Measurements from ENCODE around the gene SPATA12. TPM values are rescaled to one million over a fixed set of nuclear protein-coding genes. Genes with fewer than 3 reads are reported as not detected.

The SPATA12 gene
- total RNA-seq, 1 donor from 2014 or later, result not detected

DNA sequence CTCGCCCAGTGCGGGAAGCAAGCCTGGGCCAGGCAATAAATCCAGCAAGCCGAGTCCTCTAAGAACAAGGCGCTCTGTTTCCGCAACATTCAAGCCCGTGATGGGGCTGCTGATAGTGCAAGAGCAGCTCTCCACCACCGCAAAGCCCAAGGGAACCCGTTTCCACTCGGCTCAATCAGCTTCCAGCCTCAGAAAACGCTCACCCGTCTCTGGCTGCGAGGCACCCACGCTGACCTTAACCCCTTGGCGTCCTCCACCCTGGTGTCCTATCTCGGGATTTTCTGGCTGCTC lies 17.8 kb downstream of the SPATA12 start:
- peak overlapping the region; percentile 99 for H3K4me2 ChIP-seq (ENCODE audit: low read length)
- peak; percentile 41 for DNase-seq (ENCODE audit: low read depth)
- H4K20me1 ChIP-seq (ENCODE audit: insufficient read depth, low read length), result peaks cover 18% of the 10 kb centered on the region
- no peaks in the 10 kb centered on the region for H3K79me2 ChIP-seq (ENCODE audit: insufficient read depth, low read length)
- H2AFZ ChIP-seq (ENCODE audit: low read depth, low read length), result peak overlapping the region; percentile 97
- Mint-ChIP-seq H3K27me3 (ENCODE audit: low read depth, unreplicated experiment) (peaks cover 19% of the 10 kb centered on the region), H3K4me3 (ENCODE audit: unreplicated experiment) (peak overlapping the region; percentile 87), H3K27ac (ENCODE audit: unreplicated experiment) (peak overlapping the region; percentile 69), H3K36me3 (ENCODE audit: low read depth, unreplicated experiment) (peaks cover 8% of the 10 kb centered on the region), H3K9me3 (ENCODE audit: unreplicated experiment) (no peaks in the 10 kb centered on the region), H3K4me1 (ENCODE audit: low read depth, unreplicated experiment) (no peaks in the 10 kb centered on the region)
- no peaks in the 10 kb centered on the region for H3K9me3 ChIP-seq (ENCODE audit: insufficient read depth, low read depth, low read length)
- peaks cover 10% of the 10 kb centered on the region for H3K4me1 ChIP-seq (ENCODE audit: insufficient read depth, low read length)
- peak; percentile 32 for FAIRE-seq
- no peak for TF ChIP-seq EZH2 (IDR thresholded peaks at IDR 0.05; ENCODE audit: insufficient read depth, low read length)
- TF ChIP-seq, protein P1, sequence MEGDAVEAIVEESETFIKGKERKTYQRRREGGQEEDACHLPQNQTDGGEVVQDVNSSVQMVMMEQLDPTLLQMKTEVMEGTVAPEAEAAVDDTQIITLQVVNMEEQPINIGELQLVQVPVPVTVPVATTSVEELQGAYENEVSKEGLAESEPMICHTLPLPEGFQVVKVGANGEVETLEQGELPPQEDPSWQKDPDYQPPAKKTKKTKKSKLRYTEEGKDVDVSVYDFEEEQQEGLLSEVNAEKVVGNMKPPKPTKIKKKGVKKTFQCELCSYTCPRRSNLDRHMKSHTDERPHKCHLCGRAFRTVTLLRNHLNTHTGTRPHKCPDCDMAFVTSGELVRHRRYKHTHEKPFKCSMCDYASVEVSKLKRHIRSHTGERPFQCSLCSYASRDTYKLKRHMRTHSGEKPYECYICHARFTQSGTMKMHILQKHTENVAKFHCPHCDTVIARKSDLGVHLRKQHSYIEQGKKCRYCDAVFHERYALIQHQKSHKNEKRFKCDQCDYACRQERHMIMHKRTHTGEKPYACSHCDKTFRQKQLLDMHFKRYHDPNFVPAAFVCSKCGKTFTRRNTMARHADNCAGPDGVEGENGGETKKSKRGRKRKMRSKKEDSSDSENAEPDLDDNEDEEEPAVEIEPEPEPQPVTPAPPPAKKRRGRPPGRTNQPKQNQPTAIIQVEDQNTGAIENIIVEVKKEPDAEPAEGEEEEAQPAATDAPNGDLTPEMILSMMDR (IDR thresholded peaks at IDR 0.05; ENCODE audit: insufficient read depth, low read depth, low read length), result no peak
- no peaks in the 10 kb centered on the region for H3K36me3 ChIP-seq (ENCODE audit: insufficient read depth, low read length)
- peak overlapping the region; percentile 82 for H3K9ac ChIP-seq (ENCODE audit: low read length)
- no peaks in the 10 kb centered on the region for H3K27me3 ChIP-seq (ENCODE audit: insufficient read depth, low read length)
- H3K27ac ChIP-seq (ENCODE audit: low read depth, low read length), result no peak overlapping the region
- H3K4me3 ChIP-seq (ENCODE audit: insufficient read depth, low read depth, low read length), result peak overlapping the region; percentile 78

DNA sequence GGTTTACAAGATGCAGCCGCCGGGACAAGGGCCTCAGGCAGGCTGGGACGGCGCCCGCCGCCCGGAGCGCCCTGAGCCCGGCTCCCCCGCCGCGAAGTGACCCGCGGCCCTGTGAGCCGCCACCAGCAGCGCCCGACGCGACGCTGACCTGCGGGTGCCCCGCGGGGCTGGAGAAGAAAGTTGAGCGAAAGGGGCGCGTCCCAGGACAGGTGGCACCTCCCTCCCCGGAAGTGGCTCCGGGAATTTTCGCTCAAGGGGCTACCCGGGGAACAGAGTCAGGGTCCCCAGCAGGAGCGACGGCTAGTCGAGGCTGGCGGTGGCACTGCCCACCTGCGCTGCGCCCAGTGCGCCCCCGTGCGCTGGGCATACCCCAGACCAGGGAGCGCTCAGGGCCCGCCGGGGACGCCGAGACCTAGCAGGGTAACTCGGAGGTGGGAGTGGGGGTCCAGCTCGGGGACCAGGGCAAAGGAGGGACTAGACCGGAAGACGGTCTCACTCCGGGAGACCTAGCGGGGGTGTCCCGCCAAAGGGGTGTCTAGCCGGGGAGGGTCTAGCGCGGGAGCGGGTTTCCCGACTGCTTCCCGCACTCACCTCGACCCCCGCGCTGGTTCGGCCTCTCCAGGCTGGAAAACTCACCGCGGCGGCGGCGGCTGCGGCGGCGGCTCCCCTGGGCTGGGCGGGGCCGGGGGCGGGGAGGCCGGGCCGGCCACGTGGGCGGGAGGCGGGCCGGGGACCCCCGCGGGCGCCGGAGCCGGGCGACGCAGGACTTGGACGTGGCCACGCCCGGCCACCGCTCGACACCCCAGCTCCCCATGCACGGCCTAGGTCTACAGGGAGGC lies 18.4 kb downstream of the SPATA12 start:
- Histone ChIP-seq H3K36me3 (ENCODE audit: insufficient read depth, low read length) (no peaks in the 10 kb centered on the region), H3K9ac (ENCODE audit: low read length) (peak overlapping the region; percentile 82), H3K79me2 (ENCODE audit: insufficient read depth, low read length) (no peaks in the 10 kb centered on the region), H4K20me1 (ENCODE audit: insufficient read depth, low read length) (peaks cover 18% of the 10 kb centered on the region), H2AFZ (ENCODE audit: low read depth, low read length) (peak overlapping the region; percentile 97), H3K27me3 (ENCODE audit: insufficient read depth, low read length) (no peaks in the 10 kb centered on the region), H3K4me1 (ENCODE audit: insufficient read depth, low read length) (peaks cover 10% of the 10 kb centered on the region), H3K27ac (ENCODE audit: low read depth, low read length) (no peak overlapping the region), H3K9me3 (ENCODE audit: insufficient read depth, low read depth, low read length) (no peaks in the 10 kb centered on the region), H3K4me2 (ENCODE audit: low read length) (peak overlapping the region; percentile 99), H3K4me3 (ENCODE audit: insufficient read depth, low read depth, low read length) (peak overlapping the region; percentile 78)
- Mint-ChIP-seq H3K9me3 (ENCODE audit: unreplicated experiment) (no peaks in the 10 kb centered on the region), H3K27me3 (ENCODE audit: low read depth, unreplicated experiment) (peaks cover 19% of the 10 kb centered on the region), H3K4me1 (ENCODE audit: low read depth, unreplicated experiment) (peaks cover 1% of the 10 kb centered on the region), H3K27ac (ENCODE audit: unreplicated experiment) (no peak overlapping the region), H3K36me3 (ENCODE audit: low read depth, unreplicated experiment) (peaks cover 6% of the 10 kb centered on the region), H3K4me3 (ENCODE audit: unreplicated experiment) (peak overlapping the region; percentile 87)
- TF ChIP-seq, protein P1 (IDR thresholded peaks at IDR 0.05; ENCODE audit: insufficient read depth, low read depth, low read length), result no peak
- peak; percentile 70 for TF ChIP-seq EZH2 (IDR thresholded peaks at IDR 0.05; ENCODE audit: insufficient read depth, low read length)
- FAIRE-seq (no peak), DNase-seq (ENCODE audit: low read depth) (no peak)

DNA sequence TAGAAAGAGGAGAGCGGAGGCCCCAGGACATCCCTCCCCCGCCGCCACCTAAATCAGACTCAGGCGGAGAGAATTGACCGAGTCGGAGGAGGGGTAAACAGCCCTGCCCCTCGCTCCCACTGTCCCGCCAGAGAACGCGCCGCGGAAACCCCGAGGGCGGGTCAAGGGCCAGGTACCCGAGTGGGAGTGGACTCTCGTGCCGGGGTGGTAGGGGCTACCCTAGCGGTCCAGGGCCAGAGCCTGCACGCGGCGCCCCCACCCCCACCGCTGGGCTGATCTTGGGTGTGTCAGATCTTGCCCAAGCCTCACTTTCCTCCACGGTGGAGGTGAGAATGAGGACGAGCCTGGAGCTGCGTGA lies 19.0 kb downstream of the SPATA12 start:
- Histone ChIP-seq H3K4me3 (ENCODE audit: insufficient read depth, low read depth, low read length) (peak overlapping the region; percentile 78), H3K27me3 (ENCODE audit: insufficient read depth, low read length) (no peaks in the 10 kb centered on the region), H3K4me1 (ENCODE audit: insufficient read depth, low read length) (peaks cover 10% of the 10 kb centered on the region), H3K4me2 (ENCODE audit: low read length) (peak overlapping the region; percentile 99), H3K79me2 (ENCODE audit: insufficient read depth, low read length) (no peaks in the 10 kb centered on the region), H3K9ac (ENCODE audit: low read length) (peak overlapping the region; percentile 80), H4K20me1 (ENCODE audit: insufficient read depth, low read length) (peaks cover 14% of the 10 kb centered on the region), H2AFZ (ENCODE audit: low read depth, low read length) (peak overlapping the region; percentile 97), H3K9me3 (ENCODE audit: insufficient read depth, low read depth, low read length) (no peaks in the 10 kb centered on the region), H3K36me3 (ENCODE audit: insufficient read depth, low read length) (no peaks in the 10 kb centered on the region), H3K27ac (ENCODE audit: low read depth, low read length) (no peak overlapping the region)
- peaks cover 19% of the 10 kb centered on the region for H3K27me3 Mint-ChIP-seq (ENCODE audit: low read depth, unreplicated experiment)
- peaks cover 1% of the 10 kb centered on the region for H3K4me1 Mint-ChIP-seq (ENCODE audit: low read depth, unreplicated experiment)
- no peaks in the 10 kb centered on the region for H3K9me3 Mint-ChIP-seq (ENCODE audit: unreplicated experiment)
- FAIRE-seq (no peak), DNase-seq (ENCODE audit: low read depth) (no peak)
- H3K27ac Mint-ChIP-seq (ENCODE audit: unreplicated experiment), result no peak overlapping the region
- peak; percentile 10 for TF ChIP-seq EZH2 (IDR thresholded peaks at IDR 0.05; ENCODE audit: insufficient read depth, low read length)
- TF ChIP-seq, protein P1 (IDR thresholded peaks at IDR 0.05; ENCODE audit: insufficient read depth, low read depth, low read length), result no peak
- H3K36me3 Mint-ChIP-seq (ENCODE audit: low read depth, unreplicated experiment), result peaks cover 6% of the 10 kb centered on the region
- H3K4me3 Mint-ChIP-seq (ENCODE audit: unreplicated experiment), result peak overlapping the region; percentile 78

Data from astrocyte (in vitro differentiated cells and primary cell).